H1 (cell line): Measurements from ENCODE around the gene TMCO1.

ENCODE experiments used
- CEBPB ChIP-seq: IDR thresholded peaks from 2 replicates; pipeline ENCODE4 v1.6.1; 2012; ENCODE audit warnings: low read depth, low read length
- CHD2 ChIP-seq: IDR thresholded peaks from 2 replicates; pipeline ENCODE4 v1.6.1; 2012; ENCODE audit warnings: low read length, improper control_type of control experiment
- CTCF ChIP-seq, 3 experiments: IDR thresholded peaks; 1 replicate in 2 of 3; 2 replicates in 1 of 3; pipeline versions ENCODE4 v1.5.1 to v1.6.1; 2011; ENCODE audit warnings: low read length in 3 of 3, mild to moderate bottlenecking in 3 of 3, inconsistent platforms in 2 of 3, low read depth in 1 of 3, moderate library complexity in 1 of 3; ENCODE audit not compliant: insufficient read depth in 1 of 3; ENCODE audit errors: control extremely low read depth in 1 of 3
- EP300 ChIP-seq, 2 experiments: IDR thresholded peaks; 1 replicate in 1 of 2; 2 replicates in 1 of 2; pipeline ENCODE4 v1.6.1; 2011 to 2012; ENCODE audit warnings: low read depth in 2 of 2, low read length in 2 of 2, mild to moderate bottlenecking in 2 of 2, borderline replicate concordance in 1 of 2, inconsistent platforms in 1 of 2, moderate library complexity in 1 of 2
- EZH2 ChIP-seq: fragments of 200-600 bp; sonication (generic); IDR thresholded peaks from 2 replicates; pipeline ENCODE4 v1.7.1; 2012; ENCODE audit warnings: low read depth, mild to moderate bottlenecking, moderate library complexity, low read length, inconsistent platforms; ENCODE audit not compliant: severe bottlenecking
- JUND ChIP-seq: IDR thresholded peaks from 2 replicates; pipeline ENCODE4 v1.6.1; 2011; ENCODE audit warnings: mild to moderate bottlenecking, improper control_type of control experiment, low read length
- KDM1A ChIP-seq: fragments of 200-600, 300-600 bp; sonication (generic); IDR thresholded peaks from 2 replicates; pipeline ENCODE4 v1.7.1; 2016; ENCODE audit warnings: mild to moderate bottlenecking, low read length, borderline replicate concordance
- MAX ChIP-seq: IDR thresholded peaks from 2 replicates; pipeline ENCODE4 v1.6.1; 2012; ENCODE audit warnings: inconsistent platforms
- POLR2AphosphoS5 ChIP-seq: IDR thresholded peaks from 2 replicates; pipeline ENCODE4 v1.6.1; 2011; ENCODE audit warnings: low read depth, low read length
- RAD21 ChIP-seq, 2 experiments: IDR thresholded peaks in 1 of 2; conservative IDR thresholded peaks in 1 of 2; 2 replicates each; pipeline ENCODE4 v1.6.1; 2011; ENCODE audit warnings: low read depth in 2 of 2, low read length in 2 of 2, improper control_type of control experiment in 1 of 2, inconsistent platforms in 1 of 2, mild to moderate bottlenecking in 1 of 2, moderate library complexity in 1 of 2
- SP1 ChIP-seq: IDR thresholded peaks from 2 replicates; pipeline ENCODE4 v1.6.1; 2011; ENCODE audit warnings: low read depth, low read length
- YY1 ChIP-seq: IDR thresholded peaks from 2 replicates; pipeline ENCODE4 v1.6.1; 2011; ENCODE audit warnings: low read depth, mild to moderate bottlenecking, low read length
- ZNF274 ChIP-seq: IDR thresholded peaks from 2 replicates; pipeline ENCODE4 v1.7.0; 2012; ENCODE audit warnings: low read length, borderline replicate concordance; ENCODE audit errors: extremely low read depth
- TF ChIP-seq, protein P1 (sequence below): fragments of 300-600 bp; sonication (generic); IDR thresholded peaks from 2 replicates; pipeline ENCODE4 v1.7.1; 2012; ENCODE audit warnings: low read length, moderate library complexity, mild to moderate bottlenecking, inconsistent platforms; ENCODE audit not compliant: insufficient replicate concordance

DNA sequence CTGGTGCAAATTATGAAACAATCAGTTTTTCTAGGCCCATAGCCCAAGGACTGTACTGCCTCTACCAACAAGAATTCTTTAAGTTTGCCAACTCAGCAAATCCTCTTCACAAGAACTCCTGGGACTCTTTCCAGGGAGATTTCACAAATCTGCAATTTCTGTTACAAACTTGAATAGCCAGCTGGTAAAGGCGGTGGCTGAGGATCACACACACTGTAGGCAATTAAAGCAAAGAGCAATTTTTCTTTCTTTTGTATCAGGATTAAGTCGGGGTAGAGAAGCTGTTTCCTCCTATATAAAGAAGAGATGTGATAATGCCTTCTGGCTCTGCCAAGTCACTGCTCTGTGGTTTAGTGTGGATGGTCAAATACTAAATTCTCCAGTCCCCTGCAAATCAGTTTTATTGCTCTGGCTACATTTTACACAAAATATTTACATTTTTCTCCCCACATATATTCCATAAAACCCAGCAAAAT is 72.0 kb downstream of the TMCO1 start:
- TF ChIP-seq YY1 (no peak), KDM1A (no peak), MAX (no peak), CHD2 (no peak), EZH2 (no peak), CEBPB (no peak), ZNF274 (no peak), CTCF (IDR thresholded peaks at IDR 0.05; ENCODE audit: control extremely low read depth in 1 of 3, insufficient read depth in 1 of 3, low read depth in 1 of 3, low read length in 3 of 3) (no peak), SP1 (no peak), RAD21 (IDR thresholded peaks at IDR 0.05 in 1 of 2, conservative IDR thresholded peaks at IDR 0.05 in 1 of 2; ENCODE audit: low read depth in 2 of 2, low read length in 2 of 2) (no peak), POLR2AphosphoS5 (no peak), EP300 (IDR thresholded peaks at IDR 0.05; ENCODE audit: borderline replicate concordance in 1 of 2, low read depth in 2 of 2, low read length in 2 of 2) (no peak), JUND (no peak)
- TF ChIP-seq, protein P1, sequence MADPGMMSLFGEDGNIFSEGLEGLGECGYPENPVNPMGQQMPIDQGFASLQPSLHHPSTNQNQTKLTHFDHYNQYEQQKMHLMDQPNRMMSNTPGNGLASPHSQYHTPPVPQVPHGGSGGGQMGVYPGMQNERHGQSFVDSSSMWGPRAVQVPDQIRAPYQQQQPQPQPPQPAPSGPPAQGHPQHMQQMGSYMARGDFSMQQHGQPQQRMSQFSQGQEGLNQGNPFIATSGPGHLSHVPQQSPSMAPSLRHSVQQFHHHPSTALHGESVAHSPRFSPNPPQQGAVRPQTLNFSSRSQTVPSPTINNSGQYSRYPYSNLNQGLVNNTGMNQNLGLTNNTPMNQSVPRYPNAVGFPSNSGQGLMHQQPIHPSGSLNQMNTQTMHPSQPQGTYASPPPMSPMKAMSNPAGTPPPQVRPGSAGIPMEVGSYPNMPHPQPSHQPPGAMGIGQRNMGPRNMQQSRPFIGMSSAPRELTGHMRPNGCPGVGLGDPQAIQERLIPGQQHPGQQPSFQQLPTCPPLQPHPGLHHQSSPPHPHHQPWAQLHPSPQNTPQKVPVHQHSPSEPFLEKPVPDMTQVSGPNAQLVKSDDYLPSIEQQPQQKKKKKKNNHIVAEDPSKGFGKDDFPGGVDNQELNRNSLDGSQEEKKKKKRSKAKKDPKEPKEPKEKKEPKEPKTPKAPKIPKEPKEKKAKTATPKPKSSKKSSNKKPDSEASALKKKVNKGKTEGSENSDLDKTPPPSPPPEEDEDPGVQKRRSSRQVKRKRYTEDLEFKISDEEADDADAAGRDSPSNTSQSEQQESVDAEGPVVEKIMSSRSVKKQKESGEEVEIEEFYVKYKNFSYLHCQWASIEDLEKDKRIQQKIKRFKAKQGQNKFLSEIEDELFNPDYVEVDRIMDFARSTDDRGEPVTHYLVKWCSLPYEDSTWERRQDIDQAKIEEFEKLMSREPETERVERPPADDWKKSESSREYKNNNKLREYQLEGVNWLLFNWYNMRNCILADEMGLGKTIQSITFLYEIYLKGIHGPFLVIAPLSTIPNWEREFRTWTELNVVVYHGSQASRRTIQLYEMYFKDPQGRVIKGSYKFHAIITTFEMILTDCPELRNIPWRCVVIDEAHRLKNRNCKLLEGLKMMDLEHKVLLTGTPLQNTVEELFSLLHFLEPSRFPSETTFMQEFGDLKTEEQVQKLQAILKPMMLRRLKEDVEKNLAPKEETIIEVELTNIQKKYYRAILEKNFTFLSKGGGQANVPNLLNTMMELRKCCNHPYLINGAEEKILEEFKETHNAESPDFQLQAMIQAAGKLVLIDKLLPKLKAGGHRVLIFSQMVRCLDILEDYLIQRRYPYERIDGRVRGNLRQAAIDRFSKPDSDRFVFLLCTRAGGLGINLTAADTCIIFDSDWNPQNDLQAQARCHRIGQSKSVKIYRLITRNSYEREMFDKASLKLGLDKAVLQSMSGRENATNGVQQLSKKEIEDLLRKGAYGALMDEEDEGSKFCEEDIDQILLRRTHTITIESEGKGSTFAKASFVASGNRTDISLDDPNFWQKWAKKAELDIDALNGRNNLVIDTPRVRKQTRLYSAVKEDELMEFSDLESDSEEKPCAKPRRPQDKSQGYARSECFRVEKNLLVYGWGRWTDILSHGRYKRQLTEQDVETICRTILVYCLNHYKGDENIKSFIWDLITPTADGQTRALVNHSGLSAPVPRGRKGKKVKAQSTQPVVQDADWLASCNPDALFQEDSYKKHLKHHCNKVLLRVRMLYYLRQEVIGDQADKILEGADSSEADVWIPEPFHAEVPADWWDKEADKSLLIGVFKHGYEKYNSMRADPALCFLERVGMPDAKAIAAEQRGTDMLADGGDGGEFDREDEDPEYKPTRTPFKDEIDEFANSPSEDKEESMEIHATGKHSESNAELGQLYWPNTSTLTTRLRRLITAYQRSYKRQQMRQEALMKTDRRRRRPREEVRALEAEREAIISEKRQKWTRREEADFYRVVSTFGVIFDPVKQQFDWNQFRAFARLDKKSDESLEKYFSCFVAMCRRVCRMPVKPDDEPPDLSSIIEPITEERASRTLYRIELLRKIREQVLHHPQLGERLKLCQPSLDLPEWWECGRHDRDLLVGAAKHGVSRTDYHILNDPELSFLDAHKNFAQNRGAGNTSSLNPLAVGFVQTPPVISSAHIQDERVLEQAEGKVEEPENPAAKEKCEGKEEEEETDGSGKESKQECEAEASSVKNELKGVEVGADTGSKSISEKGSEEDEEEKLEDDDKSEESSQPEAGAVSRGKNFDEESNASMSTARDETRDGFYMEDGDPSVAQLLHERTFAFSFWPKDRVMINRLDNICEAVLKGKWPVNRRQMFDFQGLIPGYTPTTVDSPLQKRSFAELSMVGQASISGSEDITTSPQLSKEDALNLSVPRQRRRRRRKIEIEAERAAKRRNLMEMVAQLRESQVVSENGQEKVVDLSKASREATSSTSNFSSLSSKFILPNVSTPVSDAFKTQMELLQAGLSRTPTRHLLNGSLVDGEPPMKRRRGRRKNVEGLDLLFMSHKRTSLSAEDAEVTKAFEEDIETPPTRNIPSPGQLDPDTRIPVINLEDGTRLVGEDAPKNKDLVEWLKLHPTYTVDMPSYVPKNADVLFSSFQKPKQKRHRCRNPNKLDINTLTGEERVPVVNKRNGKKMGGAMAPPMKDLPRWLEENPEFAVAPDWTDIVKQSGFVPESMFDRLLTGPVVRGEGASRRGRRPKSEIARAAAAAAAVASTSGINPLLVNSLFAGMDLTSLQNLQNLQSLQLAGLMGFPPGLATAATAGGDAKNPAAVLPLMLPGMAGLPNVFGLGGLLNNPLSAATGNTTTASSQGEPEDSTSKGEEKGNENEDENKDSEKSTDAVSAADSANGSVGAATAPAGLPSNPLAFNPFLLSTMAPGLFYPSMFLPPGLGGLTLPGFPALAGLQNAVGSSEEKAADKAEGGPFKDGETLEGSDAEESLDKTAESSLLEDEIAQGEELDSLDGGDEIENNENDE, result no peak
